HG03442 (cell line): ENCODE data around the gene HDAC4.

Source experiments
- ATAC-seq: cut with Tn5 transposase; IDR thresholded peaks from one replicate; pipeline ENCODE4 v1.9.1; 2021; ENCODE audit warnings: mild to moderate bottlenecking, moderate library complexity; ENCODE audit not compliant: unreplicated experiment

HDAC4 gene

DNA sequence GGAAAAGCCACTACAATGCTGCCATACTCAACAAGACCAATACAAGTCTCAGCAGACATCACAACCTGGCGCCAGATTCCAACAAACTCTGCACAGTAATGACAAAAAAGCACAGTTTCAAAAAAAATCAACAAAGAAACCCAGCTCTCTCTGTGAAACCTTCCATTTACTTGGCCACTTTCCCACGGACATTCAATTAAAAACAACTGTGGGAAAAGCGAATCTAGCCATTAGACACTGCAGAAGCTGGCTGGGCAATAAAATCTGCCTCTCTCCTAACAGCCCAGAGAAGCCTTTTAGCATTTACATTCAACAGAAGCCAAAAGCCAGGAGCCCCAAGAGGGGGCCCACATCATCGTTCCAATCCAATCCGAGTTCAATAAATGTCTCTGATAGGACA lies 128.9 kb downstream of the HDAC4 start:
- no peak for ATAC-seq

DNA sequence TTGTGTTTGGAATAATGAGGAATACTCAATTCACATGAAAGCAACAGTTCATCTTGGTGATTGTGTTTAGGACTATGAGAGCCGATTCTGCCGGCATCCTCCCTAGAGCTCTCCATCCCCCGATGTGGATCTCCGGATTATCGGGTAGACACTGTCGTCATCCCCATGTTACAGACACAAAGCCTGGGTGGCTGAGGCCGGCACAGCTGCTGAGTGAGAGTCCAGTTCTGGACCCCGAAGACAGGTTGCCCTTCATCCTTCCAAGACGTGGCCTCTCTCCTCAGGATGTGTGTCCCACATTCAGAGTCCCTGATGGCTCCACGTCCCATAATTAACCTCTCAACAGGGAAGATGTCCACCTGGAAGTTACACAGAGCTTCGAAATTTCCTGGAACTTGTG lies 129.3 kb downstream of the HDAC4 start:
- ATAC-seq: no peak

DNA sequence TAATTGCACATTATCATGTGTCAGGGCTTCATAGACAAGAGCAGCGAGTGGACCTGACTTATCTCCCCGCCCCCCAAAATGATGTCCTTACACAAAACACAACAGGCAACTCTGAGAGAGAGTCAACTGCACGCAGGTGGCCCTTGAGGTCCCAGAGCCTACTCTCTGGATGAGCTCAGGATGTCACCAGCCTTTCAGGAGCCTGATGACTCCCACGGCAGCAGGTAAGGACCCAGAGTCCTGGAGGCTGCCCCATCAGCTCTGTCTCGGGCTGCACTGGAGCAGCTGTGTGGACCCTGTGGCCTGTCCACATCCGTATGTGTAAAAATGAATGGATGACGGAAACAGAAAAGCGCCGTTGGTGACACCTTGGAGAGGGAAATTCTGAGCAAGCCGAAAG lies 130.9 kb downstream of the HDAC4 start:
- ATAC-seq: no peak

DNA sequence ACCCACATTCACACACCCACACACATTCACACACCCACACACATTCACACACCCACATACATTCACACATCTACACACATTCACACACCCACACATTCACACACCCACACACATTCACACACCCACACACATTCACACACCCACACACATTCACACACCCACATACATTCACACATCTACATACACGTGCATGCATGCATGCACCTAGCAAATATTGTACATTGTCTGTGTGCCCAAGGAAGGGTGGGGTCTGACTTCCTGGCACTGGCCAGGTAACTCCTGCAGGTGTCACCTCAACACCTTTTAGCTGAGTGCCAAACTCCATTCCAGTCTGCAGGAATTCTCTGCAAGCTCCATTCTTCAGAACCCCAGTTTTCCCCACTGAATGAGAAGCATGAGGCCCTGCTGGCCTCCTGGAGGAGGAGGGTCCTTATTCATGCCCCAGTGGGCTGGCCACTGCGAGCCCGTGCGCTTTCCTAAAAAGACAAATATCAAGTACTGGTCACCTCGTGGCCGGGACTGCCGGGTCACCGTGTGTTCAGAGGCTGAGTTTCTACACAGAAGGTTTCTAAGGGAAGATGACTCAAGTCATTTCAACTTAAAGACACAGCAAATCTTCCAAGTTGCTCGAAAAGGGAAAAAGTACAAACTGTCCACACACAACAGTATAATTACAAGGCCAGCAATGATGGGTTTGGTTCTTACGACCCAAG lies 131.5 kb downstream of the HDAC4 start:
- no peak for ATAC-seq

DNA sequence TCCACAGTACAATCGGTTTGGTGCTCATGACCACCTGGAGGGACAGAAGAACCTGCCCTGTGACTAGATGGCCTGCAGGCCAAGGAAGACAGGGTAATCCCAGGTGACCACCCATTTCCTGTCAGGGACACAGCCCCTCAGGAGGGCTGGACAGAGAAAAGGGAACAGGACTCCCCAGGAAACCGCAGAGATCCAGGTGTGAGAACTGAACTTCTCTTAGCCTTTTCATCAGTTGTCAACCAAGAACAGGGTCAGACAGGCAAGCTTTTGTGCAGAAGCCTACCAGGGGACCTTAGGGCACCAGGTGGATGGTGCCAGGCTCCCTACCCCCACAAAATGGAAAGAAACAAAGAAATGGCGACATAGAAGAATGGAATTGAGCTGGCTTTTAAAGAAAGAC lies 132.3 kb downstream of the HDAC4 start:
- no peak for ATAC-seq

DNA sequence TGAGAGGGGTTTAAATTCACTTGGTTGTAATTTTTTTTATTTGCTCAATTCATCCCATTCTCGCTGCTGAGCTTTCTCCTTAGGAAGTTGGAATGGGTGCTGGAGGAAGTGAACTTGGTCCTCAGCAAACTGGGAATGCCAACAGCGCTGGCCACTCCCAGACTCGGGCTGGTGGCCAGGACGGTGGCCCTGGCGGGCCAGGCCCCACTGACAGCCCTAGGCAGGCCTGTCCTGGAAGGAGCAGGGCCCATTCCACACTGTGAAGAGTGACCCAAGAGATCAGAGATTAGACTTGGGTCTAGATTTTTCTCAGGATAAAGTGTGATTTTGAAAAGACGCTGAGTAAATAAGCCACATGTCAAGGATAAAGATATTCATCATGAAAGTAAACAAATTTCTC lies 132.7 kb downstream of the HDAC4 start:
- no peak for ATAC-seq

DNA sequence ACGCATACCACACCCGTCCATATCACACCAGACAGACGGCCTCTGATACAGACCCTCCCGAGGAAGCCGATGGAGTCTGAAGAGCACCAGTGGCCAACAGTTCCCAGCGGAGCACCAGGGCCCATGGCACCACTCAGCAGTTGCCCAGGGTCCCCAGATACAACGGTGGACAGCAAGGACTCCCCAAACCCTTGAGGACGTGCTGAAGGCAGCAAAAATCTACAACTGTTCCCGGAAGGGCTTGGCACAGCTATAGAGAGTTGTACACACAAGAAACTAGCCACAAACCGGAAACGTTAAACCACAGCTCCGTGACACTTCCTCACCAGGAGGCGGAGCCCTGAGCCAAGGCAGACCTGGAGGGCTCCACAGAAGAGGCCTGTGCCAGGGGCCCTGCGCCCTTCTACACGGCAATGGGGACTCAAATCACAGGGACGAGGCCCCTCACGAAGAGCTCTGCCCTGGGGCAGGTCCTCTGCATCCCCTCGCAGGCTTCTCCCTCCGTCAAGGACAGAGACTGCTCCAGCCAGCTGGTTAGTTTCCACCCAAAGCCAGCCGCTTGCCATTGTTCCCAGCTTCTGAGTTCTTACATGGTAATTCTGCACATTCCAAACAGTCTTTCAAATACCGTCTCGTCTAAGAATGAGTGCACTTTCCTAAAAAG lies 133.4 kb downstream of the HDAC4 start:
- ATAC-seq: peak; percentile 82

DNA sequence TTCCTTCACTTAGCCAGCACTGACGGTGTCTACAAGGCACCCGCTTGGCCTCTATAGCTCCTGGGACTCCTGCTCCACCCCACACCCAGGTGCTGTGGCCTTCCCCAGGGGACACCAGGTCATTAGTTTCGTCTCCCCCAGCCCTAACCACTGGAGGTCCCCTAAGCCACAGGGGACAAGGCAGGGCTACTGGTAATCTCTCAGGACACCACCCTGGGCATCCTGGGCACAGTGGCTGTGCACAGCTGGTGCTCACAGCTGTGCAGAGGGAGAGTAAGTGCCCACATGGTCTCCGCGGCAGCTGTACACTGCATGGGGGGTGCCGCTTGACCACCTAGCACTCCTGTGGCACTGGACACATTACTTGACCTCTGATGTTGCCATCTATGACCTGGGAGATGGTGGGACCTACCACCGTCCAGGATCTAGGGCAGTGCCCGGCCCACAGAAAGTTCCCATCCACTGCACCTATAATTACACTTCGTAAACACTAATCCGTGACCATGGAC lies 134.0 kb downstream of the HDAC4 start:
- no peak for ATAC-seq

DNA sequence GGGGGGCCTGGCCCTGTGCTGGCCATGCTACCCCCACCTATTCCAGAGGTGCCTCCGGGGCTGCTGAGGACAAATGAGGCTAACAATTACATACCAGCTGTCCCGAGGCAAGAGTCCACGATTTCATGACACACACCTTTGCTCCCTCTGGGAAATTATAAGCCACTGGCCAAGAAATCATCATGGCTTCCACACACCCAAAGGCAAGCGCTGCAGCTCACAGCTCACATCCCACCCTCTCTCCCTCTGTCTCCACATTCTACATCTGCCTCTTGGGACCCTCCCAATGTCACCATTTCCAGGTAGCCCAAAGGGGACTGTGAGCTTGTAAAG lies 134.4 kb downstream of the HDAC4 start:
- no peak for ATAC-seq

DNA sequence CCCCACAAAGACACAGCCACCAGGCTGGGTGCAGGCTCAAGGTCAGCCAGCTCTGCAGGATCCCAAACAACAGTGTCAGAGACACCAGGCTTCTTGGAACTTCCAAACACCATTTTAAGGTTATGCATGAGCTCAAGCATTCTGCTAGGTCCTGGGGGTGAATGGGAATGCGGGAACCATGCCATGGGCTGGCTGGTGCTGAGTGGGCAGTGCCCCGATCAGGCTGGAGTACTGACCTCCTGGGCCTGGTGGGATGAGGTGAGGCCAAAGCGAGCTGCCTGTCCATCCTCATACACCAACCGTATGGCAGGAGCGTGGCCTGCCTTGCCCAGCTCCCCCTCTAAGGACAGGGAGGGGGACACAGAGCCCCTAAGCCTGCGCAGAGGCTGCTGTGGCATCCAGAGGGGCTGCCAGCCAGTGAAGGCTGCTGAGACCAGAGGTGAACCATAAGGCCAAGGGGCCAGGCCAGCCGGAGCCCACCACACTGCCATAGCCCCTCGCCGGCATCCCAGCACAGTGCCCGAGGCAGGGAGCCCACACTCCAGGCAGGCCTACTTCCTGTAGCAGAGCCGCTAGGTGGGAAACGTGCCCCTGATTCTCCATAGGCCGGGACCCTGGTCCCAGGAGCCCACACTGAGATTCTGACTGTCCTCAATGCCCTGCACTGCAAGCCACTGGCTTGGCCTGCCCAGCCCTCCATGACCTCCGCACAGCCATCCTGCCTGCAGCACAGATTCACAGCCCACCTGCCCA lies 135.0 kb downstream of the HDAC4 start:
- no peak for ATAC-seq

DNA sequence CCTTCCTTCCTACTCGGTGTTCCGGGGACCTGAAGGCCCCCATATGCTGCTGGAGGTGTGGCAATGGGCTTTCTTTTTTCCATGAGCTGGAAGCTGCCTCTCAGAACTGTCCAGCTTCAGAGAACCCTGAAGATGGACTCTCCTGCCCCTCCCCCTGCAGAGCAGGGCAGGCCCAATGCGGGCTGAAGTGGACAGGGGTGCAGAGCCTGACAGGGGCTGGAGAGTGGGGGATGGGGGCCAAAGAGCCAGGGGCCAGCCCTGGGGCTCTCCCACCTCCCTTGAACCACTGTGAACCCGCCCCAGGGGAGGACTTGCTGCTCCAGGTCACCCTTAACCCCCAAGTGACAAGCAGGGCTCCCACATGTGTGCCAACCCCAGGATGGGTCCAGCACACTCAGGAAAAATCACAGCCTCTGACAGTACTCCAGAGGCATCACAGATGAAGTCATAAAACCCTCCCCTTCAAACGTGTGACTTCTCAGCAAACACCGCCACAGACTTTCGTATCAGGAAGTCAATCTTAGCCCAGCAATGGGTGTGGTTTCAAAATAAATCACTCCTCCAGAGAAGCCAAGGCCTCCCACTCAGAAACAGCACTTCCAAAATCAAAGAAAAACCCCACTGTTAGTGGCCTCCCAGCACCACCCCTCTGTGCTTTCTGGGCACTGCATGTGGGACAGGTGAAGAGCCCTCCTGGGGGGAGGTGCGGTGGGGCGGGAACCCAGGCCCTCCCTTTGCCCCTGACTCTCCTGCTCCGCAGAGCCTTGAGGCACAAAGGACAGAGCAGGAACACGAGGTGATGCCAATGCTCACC lies 135.8 kb downstream of the HDAC4 start:
- ATAC-seq: peak; percentile 54

DNA sequence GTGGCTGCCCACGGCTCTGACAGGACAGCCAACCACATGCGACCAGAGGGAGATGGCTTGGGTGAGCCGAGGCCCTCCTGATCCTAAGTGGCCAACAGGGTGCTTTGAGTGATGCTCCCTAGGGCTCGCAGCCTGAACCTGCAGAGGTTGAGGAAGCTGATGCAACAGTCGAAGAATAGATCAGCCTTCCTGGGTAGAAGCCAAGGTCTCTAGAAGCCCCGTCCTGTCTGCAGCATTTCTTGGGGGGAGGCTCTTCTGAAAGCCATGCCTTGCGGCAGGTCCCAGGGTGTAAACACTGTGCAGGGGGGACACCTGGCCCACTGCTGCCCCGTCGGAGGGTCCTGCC lies 136.4 kb downstream of the HDAC4 start:
- no peak for ATAC-seq

DNA sequence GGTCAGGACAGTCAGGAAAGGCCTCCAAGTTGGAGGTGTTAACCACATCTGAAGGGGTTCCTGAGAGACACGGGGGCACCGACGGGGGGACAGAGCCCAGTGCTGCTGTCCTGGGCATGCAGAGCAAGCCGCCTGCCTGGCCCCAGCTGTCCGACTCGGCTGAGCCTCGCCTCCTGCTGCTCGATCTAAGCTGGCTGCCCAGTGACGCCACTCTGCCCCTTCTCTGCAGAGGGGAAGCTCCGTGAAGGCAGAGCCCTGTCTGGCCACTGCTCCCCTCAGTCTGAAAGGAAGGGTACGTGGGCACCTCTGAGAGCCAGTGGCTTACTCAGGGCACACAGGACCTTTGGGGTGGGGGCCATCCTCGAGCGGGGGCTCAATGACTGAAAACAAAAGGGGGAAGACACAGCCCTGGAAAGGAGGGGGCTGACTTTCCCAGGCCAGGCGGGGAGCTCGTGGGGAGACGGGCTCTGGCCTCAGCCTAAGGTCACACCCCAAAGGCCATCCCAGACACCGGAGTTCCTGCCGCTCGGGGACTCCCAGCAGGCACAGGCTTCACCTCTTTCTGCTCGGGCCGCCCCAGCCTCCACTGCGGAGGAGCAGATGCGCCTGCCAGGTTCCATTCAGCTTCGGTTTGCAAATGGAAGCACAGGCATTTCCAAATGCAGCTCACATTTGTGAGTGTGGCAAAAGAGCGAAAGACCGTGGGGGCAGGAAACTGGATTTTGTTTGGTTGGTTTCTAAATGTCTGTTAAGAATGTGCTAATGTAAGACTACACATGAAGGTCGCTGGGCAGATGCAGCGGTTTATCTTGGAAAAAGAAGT lies 136.9 kb downstream of the HDAC4 start:
- ATAC-seq: no peak

DNA sequence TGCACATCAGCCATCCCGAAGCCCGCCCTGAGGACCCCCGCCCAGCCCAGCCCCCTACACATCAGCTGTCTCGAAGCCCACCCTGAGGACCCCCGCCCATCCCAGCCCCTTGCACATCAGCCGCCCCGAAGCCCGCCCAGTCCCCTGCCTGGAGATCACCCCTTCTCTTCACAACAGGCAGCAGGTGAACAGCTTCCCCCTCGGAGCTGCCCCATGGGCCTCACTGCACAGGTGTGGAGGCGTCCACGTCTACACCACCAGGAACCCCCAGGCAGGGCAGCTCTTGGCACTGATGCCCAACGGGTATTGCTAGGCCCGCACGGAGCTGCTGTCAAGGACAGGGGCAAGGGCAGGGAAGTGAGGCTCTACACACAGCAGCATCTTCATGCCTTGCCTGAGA lies 137.6 kb downstream of the HDAC4 start:
- ATAC-seq: no peak

DNA sequence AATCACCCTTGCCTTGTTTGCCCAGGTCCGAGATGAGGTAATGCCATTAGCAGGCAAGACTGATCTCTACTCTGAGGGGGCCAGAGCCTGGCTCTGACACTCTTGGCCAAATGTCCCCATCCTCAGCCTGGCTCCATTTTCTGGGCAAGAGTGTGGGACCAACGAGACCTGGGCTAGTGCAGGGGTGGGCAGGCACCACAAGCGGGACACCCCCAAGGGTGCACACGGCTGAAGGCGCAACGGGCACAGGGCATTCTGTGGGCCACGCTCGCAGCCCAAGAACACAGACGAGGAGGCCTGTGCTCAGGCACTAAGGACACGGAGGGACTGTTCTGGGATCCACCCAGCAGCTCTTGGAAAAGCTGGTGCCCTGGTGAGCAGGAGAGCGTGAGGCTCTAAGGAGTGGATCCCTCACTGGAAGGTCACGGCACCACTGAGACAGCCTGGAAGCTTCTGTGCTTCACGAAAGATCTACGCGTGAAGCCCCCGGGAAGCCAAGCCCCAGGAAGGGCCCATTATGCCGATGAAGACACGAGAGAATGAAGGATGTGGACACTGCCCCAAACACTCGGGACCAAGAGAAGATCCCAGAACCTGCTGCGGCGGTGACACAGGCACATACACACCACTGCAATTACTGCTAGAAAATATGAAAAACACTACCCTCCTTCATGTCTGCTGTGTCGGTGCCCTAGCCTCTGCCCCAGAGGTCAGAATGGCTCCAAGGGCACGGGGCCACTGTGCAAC lies 138.2 kb downstream of the HDAC4 start:
- ATAC-seq: no peak

DNA sequence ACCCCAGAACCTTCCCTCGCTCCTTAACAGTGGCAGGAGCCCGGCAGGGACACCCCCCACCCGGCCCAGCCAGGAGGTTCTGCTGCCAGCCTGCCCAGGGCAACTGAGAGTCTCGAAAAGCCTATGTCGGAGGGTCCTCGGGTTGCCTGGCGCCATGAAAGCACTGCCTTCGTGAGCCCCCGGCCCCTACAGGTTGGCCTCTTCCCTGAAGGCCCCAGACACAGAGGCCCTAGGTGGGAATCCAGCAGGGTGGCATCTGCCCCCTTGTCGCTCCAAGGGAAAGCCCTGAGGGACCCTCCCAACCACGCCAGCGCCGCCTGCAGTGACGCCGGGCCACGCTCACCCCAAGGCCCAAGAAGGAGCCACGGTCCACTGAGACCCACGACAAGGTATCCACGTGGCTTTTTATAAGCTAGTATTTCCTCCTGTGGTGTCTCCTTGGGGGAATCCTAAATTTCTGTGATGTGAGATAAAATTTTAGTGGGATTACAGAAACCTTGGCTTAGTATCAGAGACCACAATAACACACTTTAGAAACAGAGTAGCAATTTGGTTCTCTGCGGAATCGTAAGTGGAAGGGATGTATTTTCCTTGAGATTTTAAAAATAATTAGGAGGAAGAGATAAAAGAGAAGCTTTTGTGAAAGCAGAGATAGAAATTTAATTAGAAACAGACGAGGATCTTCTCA lies 138.9 kb downstream of the HDAC4 start:
- no peak for ATAC-seq

DNA sequence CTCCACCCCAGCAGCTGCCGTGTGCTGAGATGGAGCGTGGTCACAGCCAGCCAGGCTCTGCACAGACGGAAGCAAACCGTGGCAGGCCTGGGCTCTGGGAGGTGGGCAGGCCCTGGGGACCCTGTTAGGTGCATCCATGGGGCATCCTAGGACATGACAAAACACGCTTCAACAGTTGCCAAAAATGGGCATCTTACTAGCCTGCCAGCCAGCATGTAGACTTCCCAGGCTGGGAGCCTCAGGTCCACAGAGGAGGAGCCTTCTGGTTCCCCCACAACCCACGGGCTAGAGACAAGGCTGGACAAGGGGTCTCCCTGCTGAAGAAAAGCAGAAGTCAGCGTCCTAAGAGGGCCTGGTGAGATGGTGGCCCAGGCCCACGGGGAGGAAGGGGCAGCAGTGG lies 139.5 kb downstream of the HDAC4 start:
- no peak for ATAC-seq

DNA sequence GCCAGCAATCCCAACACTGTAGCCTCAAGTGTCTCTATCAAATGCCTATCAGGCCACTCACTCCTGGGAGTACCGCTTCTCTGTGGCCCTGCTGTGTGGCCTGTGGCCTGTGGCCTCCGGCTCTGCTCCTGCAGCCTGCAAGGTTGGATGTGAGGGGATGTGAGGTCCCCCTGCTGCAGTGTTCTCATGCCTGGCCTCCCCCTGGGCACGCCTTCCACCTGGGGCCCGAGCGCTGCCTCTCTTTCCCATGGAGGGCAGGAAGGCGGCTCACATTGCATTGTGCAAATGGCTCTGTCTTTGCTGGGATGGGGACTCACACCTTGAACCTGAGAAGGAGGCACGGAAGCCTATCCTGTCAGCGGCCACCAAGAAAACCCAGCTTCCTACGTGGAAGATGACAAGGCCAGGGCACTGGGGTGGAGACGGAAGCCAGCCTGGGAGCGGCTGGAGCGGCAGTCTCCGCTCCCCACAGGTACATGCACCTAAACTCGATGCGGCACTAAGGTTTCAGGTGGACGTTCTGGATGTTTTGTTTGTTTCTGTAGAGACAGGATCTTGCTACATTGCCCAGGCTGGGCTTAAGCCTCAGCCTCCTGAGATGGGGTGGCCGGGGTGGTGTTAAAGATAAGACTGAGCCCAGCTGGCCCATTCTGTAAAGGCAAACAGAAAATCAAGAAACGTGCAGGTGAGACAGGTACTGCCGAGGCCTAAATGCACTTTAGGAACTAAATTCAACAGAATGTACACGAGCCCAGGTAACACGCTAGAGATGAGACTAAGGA lies 140.1 kb downstream of the HDAC4 start:
- no peak for ATAC-seq
